Kidney (tissue), 14 donors: ENCODE results near the gene AHCYL2. TPM values are rescaled to one million over a fixed set of nuclear protein-coding genes. Genes with fewer than 3 reads are reported as not detected.
"Not testable (repeated sequence)": the region's sequence is repeated elsewhere in the genome, so short reads cannot be mapped to it uniquely, and the experiment has no call there.

Experiments used
- DNase-seq, 5 donors: peaks; one replicate each; pipeline ENCODE4 v3.0.0-alpha.2; 2013 to 2020
- FAIRE-seq: peaks from 2 replicates; lab custom pipeline; 2012; peaks lifted over from hg19 to GRCh38; lab: Jason Lieb, UNC
- H3K27ac ChIP-seq, 2 donors: one replicate each; pipeline ENCODE4 v1.7.0; 2013; ENCODE audit warnings: low read depth in 2 of 2, low read length in 2 of 2, inconsistent platforms in 1 of 2
- H3K27me3 ChIP-seq: one replicate; pipeline ENCODE4 v1.7.1; 2013; ENCODE audit warnings: low read length, inconsistent platforms; ENCODE audit not compliant: control insufficient read depth, insufficient read depth
- H3K36me3 ChIP-seq, 3 donors: one replicate each; pipeline versions ENCODE4 v1.7.0 to v1.7.1; 2013; ENCODE audit warnings: low read length in 3 of 3, control low read depth in 1 of 3, inconsistent platforms in 1 of 3; ENCODE audit not compliant: insufficient read depth in 3 of 3, control insufficient read depth in 2 of 3
- H3K4me1 ChIP-seq, 3 donors: one replicate each; pipeline versions ENCODE4 v1.7.0 to v1.7.1; 2013; ENCODE audit warnings: low read length in 3 of 3, inconsistent platforms in 1 of 3, low read depth in 1 of 3; ENCODE audit not compliant: control insufficient read depth in 2 of 3, insufficient read depth in 2 of 3
- H3K4me3 ChIP-seq, 3 donors: one replicate each; pipeline versions ENCODE4 v1.7.0 to v1.8.1; 2013; ENCODE audit warnings: low read length in 3 of 3, control low read depth in 1 of 3, inconsistent platforms in 1 of 3
- H3K9ac ChIP-seq, 3 donors: one replicate each; pipeline versions ENCODE4 v1.7.0 to v1.7.1; 2013; ENCODE audit warnings: low read length in 3 of 3, control low read depth in 1 of 3, inconsistent platforms in 1 of 3
- H3K9me3 ChIP-seq, 3 donors: one replicate each; pipeline versions ENCODE4 v1.7.0 to v1.7.1; 2013; ENCODE audit warnings: low read length in 3 of 3, control low read depth in 1 of 3, inconsistent platforms in 1 of 3; ENCODE audit not compliant: control insufficient read depth in 2 of 3, insufficient read depth in 1 of 3
- intact Hi-C: fragments of 100-400 bp; cut with DNase I; formaldehyde crosslinking; loops from one replicate; pipeline ENCODE4 v1.11.1; 2022
- polyA plus RNA-seq: library from polyadenylated mRNA; stranded (reverse); fragments of 350-450 nt; fragmentation: Illumina TruSeq; extraction: RNeasy Lipid Tissue Mini Kit (QIAGEN cat#74804); gene quantifications from one replicate; pipeline ENCODE4 v1.2.3, GENCODE V29; 2014; ENCODE audit warnings: low read depth, low replicate concordance; ENCODE audit not compliant: insufficient read depth
- total RNA-seq: library from RNA; stranded (reverse); fragmentation: NEBNext Ultra II Directional; extraction: Animal tissue kit (Norgen Biotek cat#: 25700); gene quantifications from one replicate; pipeline ENCODE4 v1.2.1, GENCODE V29; 2021
- TF ChIP-seq, protein P1 (sequence below): IDR thresholded peaks from 3 replicates; pipeline ENCODE4 v1.5.1; 2012; ENCODE audit warnings: mild to moderate bottlenecking, moderate library complexity, borderline replicate concordance; ENCODE audit not compliant: insufficient read depth; ENCODE audit errors: extremely low read depth
- donor health status: control.
- donor health status: control.
- donor health status: control.
- donor health status: control.
- donor health status: control.
- donor health status: DM: yes; HTN: yes; CAD: no.
- donor health status: Normal renal cell carcinoma (clear cell type).

AHCYL2 gene
- total and polyA plus RNA-seq, 2 donors from 2014 or later, result 19.5 to 25.2 TPM

DNA sequence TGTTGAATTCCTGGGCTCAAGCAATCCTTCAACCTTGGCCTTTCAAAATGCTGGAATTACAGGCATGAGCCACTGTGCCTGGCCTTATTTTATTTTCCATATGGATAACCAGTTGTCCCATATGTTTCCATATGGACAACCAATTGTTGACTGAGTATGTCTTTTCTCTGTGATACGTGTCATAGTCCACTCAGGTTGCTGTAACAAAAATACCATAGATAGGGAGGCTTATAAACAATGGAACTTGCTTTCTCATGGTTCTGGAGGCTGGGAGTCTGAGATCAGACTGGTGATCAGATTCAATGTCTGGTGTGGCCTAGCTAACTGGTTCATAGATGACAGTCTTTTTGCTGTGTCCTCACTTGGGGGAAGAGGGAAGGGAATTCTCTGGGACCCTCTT lies 19.4 kb downstream of the AHCYL2 start:
- DNase-seq (no peak), FAIRE-seq (no peak)
- no peak overlapping the region for H3K27ac ChIP-seq
- H3K4me1 ChIP-seq, result no peaks in the 10 kb centered on the region
- TF ChIP-seq, protein P1, sequence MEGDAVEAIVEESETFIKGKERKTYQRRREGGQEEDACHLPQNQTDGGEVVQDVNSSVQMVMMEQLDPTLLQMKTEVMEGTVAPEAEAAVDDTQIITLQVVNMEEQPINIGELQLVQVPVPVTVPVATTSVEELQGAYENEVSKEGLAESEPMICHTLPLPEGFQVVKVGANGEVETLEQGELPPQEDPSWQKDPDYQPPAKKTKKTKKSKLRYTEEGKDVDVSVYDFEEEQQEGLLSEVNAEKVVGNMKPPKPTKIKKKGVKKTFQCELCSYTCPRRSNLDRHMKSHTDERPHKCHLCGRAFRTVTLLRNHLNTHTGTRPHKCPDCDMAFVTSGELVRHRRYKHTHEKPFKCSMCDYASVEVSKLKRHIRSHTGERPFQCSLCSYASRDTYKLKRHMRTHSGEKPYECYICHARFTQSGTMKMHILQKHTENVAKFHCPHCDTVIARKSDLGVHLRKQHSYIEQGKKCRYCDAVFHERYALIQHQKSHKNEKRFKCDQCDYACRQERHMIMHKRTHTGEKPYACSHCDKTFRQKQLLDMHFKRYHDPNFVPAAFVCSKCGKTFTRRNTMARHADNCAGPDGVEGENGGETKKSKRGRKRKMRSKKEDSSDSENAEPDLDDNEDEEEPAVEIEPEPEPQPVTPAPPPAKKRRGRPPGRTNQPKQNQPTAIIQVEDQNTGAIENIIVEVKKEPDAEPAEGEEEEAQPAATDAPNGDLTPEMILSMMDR, result no peak
- H3K27me3 ChIP-seq, result no peaks in the 10 kb centered on the region
- H3K9ac ChIP-seq, result no peak overlapping the region
- no peak overlapping the region for H3K4me3 ChIP-seq
- no peaks in the 10 kb centered on the region for H3K36me3 ChIP-seq
- H3K9me3 ChIP-seq, result no peaks in the 10 kb centered on the region
- intact Hi-C loops, result no loop called here

- DNase-seq (no peak), FAIRE-seq (no peak)
- Histone ChIP-seq H3K27ac (no peak overlapping the region), H3K9ac (no peak overlapping the region), H3K4me1 (no peaks in the 10 kb centered on the region), H3K4me3 (no peak overlapping the region), H3K9me3 (no peaks in the 10 kb centered on the region), H3K27me3 (no peaks in the 10 kb centered on the region), H3K36me3 (no peaks in the 10 kb centered on the region)
- intact Hi-C loops, result no loop called here
- TF ChIP-seq, protein P1, result no peak
Observed at GRCh38 chr7:129245533-129245932, 20.7 kb downstream of the AHCYL2 start.

DNA sequence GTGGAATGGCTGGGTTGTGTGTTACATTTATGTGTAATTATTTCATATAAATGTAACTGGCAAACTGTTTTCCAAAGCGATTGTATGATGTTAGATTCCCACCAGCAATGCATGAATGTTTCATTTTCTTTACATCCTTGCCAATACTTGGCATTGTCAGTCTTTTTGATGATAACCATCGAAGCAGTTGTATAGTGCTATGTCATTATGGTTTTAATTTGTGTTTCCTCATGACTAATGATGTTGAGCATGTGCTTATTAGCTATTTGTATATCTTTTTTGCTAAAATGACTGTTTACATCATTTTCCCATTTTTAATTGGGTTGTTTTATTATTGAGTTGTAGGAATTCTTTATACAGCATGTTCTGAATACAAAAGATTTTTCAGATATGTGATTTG lies 22.3 kb downstream of the AHCYL2 start:
- H3K4me1 ChIP-seq, result peaks cover 0 to 4% (median 0%) of the 10 kb centered on the region in 3 donors
- no peaks in the 10 kb centered on the region for H3K9me3 ChIP-seq
- H3K27ac ChIP-seq, result no peak overlapping the region
- H3K9ac ChIP-seq, result no peak overlapping the region
- H3K27me3 ChIP-seq, result no peaks in the 10 kb centered on the region
- TF ChIP-seq, protein P1, result no peak
- no peaks in the 10 kb centered on the region for H3K36me3 ChIP-seq
- FAIRE-seq (no peak), DNase-seq (no peak)
- intact Hi-C loops, result no loop called here
- no peak overlapping the region for H3K4me3 ChIP-seq

DNA sequence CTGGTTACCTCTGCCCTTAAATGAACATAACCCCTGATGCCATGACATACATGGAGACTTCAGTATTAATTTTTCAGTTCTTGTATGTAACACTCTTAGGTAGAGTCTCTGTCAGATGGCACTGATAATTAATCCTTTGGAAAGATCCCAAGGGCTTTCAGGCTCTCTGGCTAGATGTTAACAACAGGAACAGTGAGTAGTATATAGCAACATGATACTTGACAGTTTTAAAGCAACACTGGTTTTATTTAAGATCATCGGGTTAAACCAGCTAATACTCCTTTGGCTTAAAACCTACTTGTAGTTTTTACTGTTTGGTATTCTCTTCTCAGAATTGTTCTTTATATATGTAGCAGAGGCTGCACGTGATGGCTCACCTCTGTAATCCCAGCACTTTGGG lies 27.3 kb downstream of the AHCYL2 start:
- Histone ChIP-seq H3K4me3 (no peak overlapping the region), H3K36me3 (no peaks in the 10 kb centered on the region), H3K27ac (no peak overlapping the region), H3K9ac (no peak overlapping the region), H3K4me1 (peaks cover 0 to 4% (median 0%) of the 10 kb centered on the region in 3 donors), H3K27me3 (no peaks in the 10 kb centered on the region), H3K9me3 (no peaks in the 10 kb centered on the region)
- FAIRE-seq (no peak), DNase-seq (peak in 2 of 5 donors; percentile 50 to 66)
- intact Hi-C loops, result no loop called here
- TF ChIP-seq, protein P1, result no peak

- H3K36me3 ChIP-seq, H3K9me3 ChIP-seq, FAIRE-seq, H3K4me3 ChIP-seq, DNase-seq, H3K27ac ChIP-seq, H3K4me1 ChIP-seq, H3K27me3 ChIP-seq, H3K9ac ChIP-seq, intact Hi-C loops: not testable (repeated sequence)
Observed at GRCh38 chr7:129252603-129253002, 27.8 kb downstream of the AHCYL2 start.
